AML-193 (cell line): ENCODE results near the gene ELOVL3.
"Not testable (repeated sequence)": the region's sequence is repeated elsewhere in the genome, so short reads cannot be mapped to it uniquely, and the experiment has no call there.

Experiments
- DNase-seq, 2 experiments: peaks; one replicate each; lab custom pipeline; 2025; lab: John Stamatoyannopoulos, UW

The ELOVL3 gene

DNA sequence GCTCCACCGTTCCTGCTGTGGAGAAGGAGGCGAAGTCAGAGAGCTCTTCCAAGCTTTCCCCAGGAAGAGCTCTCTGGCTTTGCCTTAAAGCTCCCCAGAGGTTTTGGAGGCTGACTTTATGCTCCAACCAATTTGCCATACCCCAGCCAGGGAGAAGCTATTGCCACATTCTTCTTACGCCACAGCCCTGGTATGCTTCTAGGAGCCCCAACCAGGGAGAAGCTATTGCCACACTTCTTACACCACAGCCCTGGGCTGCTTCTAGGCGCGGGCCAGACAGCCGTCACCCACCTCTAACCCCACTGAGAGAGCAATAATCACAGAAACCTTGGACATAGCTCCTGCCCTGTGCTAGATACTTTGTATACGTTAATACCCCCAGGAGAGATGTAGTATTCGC, 951 bp downstream of the ELOVL3 start:
- DNase-seq = peak; percentile 94 to 95

GRCh38 chr10:102229810-102230263, 3.7 kb downstream of the ELOVL3 start:
- peak; percentile 59 to 64 for DNase-seq

- DNase-seq = no peak
Measured at GRCh38 chr10:102230264-102230860, 4.3 kb downstream of the ELOVL3 start.

- DNase-seq = no peak
Measured at GRCh38 chr10:102230861-102231356, 4.8 kb downstream of the ELOVL3 start.

- DNase-seq = peak; percentile 11 to 31
Measured at GRCh38 chr10:102231357-102232318, 5.5 kb downstream of the ELOVL3 start.

DNA sequence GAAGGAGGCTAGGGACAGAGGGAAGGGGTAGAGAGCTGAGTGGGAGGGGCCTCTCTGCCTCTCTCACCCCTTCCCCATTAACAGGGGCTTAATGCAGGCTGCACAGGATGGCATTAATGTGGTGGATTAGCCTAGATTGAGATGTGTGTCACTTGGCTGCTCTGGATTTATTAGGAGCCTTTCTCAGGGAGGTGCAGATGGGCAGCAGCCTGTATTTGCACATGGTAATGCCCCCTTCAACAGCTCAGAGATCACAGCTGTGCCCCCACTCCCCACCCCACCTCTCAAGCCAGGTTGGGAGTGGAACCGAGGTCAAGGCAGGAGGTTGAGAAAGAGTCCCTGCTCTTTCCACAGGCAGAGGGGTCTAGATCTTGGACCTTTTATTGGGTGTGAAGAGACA, 7.9 kb downstream of the ELOVL3 start:
- DNase-seq = no peak

GRCh38 chr10:102234888-102235597, 8.9 kb downstream of the ELOVL3 start:
- DNase-seq = no peak

DNA sequence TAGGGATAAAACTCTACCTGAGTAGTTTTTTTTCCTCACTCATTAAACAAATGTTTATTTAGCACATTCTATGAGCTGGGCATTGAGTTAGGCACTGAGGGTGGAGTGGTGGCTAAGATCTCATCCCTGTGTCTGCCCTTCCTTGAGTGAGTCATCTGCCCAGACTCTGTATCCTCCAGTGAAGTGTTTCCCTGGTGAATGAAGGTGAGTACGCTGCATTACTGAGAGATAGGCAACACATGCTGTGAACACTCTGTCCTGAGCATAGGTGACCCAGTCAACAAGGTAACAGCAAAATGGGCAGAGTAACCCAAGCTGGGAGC, 9.5 kb downstream of the ELOVL3 start:
- no peak for DNase-seq

DNA sequence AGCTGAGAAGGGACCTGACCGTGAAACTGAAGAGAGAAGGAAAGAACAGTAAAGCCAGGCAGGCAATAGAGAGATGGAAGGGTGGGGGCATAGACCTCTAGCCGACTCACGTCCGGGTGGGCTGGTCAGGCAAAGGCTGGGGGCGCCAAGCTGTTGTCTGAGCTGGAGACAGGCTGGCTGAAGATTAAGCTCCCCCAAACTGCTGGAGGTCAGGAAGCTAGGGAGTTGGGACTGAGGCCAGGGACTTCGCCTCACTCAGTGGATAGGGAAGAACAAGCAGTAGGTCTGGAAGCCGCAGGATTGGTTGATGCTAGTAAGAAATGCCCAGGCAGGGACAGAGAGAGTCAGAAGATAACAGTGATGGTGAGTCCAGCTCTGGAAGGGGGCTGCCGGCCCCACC, 9.9 kb downstream of the ELOVL3 start:
- DNase-seq = no peak

GRCh38 chr10:102237711-102238252, 11.7 kb downstream of the ELOVL3 start:
- no peak for DNase-seq

GRCh38 chr10:102240467-102241031, 14.4 kb downstream of the ELOVL3 start:
- no peak for DNase-seq

- no peak for DNase-seq
Measured at GRCh38 chr10:102241032-102241443, 14.9 kb downstream of the ELOVL3 start.

GRCh38 chr10:102241444-102242117, 15.5 kb downstream of the ELOVL3 start, which contains the start of gene PITX3:
TSS of gene PITX3 (minus strand) at chr10:102241512. CDS start at chr10:102232080, 9,432 bp downstream.
- DNase-seq = no peak

DNA sequence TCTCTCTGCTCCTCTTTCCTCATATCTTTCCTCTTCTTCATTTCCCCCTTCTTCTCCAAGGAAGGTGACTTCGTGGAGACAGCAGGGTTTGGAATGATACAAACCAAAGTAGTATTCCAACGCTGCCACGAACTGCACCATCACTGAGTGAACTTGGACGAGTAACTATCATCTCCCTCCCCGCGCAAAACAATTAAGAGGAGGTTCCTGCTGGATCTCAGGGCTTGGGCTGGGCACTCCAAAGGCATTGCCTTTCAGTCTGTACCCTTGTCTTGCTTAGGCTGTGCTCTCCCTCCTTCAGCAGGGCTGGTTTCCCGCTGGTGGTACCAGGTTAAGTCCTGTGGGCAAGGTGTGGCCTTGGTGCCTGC, 16.0 kb downstream of the ELOVL3 start:
- DNase-seq = no peak

- no peak for DNase-seq
Measured at GRCh38 chr10:102243309-102243708, 17.2 kb downstream of the ELOVL3 start.

DNA sequence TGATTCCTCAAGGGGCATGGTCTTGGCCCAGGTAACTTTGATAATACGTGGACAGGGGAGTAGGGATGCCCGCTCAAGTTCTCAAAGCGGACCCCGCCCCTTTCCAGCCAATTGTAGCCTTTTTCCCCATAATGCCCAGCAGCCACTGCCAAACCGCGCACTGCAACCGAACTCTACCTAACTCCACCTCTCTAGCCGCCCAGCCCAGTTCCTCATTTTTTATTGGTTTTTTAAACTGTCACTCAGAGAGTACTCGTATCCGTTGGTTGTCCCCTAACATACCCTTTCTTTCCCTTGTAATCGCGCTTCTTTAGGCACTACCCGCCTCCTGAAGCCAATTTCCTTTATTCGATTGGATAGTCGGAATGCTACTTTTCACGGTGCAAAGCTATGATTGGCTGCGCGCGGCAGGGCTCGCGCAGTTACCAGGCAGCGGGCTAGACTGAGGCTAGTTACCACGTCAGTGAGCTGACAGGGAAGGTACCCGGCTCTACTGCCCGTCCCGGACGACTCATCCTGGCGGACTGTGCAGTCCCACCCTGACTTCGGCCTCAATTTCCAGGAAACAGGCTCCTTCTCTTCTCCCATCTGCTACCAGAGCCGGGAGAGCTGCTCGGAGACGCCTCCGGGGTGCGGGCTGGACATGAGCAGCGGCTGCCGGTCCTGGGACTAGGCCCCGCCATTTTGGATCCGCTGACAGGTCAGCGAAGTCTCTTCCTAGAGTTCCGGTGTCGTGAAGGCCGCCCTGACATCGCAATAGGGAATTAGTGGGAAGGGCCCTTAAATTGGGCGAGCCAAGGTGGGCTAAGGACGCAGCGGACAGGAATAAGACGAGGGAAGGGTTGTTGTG, 19.2 kb downstream of the ELOVL3 start, which contains the start of gene GBF1:
Gene GBF1, plus strand, starts transcription at position 451 of the 850 bp plus-strand sequence. CDS start 13,407 bp downstream, outside the sequence.
- peak; percentile 99 for DNase-seq

GRCh38 chr10:102245932-102246251, 19.8 kb downstream of the ELOVL3 start:
- DNase-seq = no peak

- no peak for DNase-seq
Measured at GRCh38 chr10:102246261-102246660, 20.2 kb downstream of the ELOVL3 start.

GRCh38 chr10:102247734-102248133, 21.6 kb downstream of the ELOVL3 start:
- DNase-seq = peak in 1 of 2 experiments; percentile 16

DNA sequence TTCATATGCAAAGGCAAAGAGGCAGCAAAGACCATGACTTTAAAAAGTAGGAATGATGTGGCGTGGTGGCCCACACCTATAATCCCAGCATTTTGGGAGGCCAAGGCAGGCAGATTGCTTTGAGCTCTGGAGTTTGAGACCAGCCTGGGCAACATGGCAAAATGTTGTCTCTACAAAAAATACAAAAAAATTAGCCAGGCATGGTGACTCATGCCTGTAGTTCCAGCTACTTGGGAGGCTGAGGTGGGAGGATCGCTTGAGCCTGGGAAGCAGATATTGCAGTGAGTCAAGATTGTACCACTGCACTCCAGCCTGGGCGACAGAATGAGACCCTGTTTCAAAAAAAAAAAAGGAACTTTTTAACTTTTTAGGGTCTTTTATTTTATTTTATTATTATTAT, 26.4 kb downstream of the ELOVL3 start:
- DNase-seq = not testable (repeated sequence)
